IMR-90 (cell line): ENCODE data around the gene RANBP3.

Source experiments
- CHD1 ChIP-seq: IDR thresholded peaks from 2 replicates; pipeline ENCODE4 v1.6.1; 2012; ENCODE audit warnings: low read depth, low read length, improper control_type of control experiment
- CTCF ChIP-seq: conservative IDR thresholded peaks from 2 replicates; pipeline ENCODE4 v1.5.1; 2012; ENCODE audit warnings: mild to moderate bottlenecking, low read depth, low read length, improper control_type of control experiment
- POLR2A ChIP-seq: IDR thresholded peaks from 2 replicates; pipeline ENCODE4 v1.6.1; 2012; ENCODE audit warnings: mild to moderate bottlenecking, low read depth, low read length
- RAD21 ChIP-seq: IDR thresholded peaks from 2 replicates; pipeline ENCODE4 v1.6.1; 2012; ENCODE audit warnings: low read length, improper control_type of control experiment
- RCOR1 ChIP-seq: IDR thresholded peaks from 2 replicates; pipeline ENCODE4 v1.6.1; 2012; ENCODE audit warnings: mild to moderate bottlenecking, low read length, improper control_type of control experiment; ENCODE audit not compliant: insufficient replicate concordance
- USF2 ChIP-seq: fragments of 150-350 bp; IDR thresholded peaks from 2 replicates; pipeline ENCODE4 v1.6.1; 2017; ENCODE audit warnings: mild to moderate bottlenecking, antibody characterized with exemption, low read length, low read depth

GRCh38 chr19:6021878-6022569, 44.1 kb upstream of the RANBP3 start:
- TF ChIP-seq CTCF = peak; percentile 67
- TF ChIP-seq USF2 = no peak
- TF ChIP-seq CHD1 = no peak
- no peak for TF ChIP-seq POLR2A
- peak; percentile 69 for TF ChIP-seq RAD21
- TF ChIP-seq RCOR1 = no peak
